Neural cell (in vitro differentiated cells): ENCODE results near the gene NPHP4. TPM values are rescaled to one million over a fixed set of nuclear protein-coding genes. Genes with fewer than 3 reads are reported as not detected.

Source experiments
- H2AFZ ChIP-seq: fragments of 200-600, 300-800 bp; sonication (generic), shearing (Covaris generic); 2 replicates; pipeline ENCODE4 v1.6.0; 2014; ENCODE audit warnings: low read depth, mild to moderate bottlenecking, antibody characterized with exemption, low read length, moderate library complexity
- H3F3A ChIP-seq: fragments of 200-600 bp; shearing (Covaris generic); 2 replicates; pipeline ENCODE4 v1.6.1; 2016; ENCODE audit warnings: mild to moderate bottlenecking, moderate library complexity, mixed read lengths, antibody characterized with exemption, low read length; ENCODE audit not compliant: insufficient read depth, poor library complexity, severe bottlenecking
- H3K27ac ChIP-seq: fragments of 200-600, 300-800 bp; sonication (generic), shearing (Covaris generic); 2 replicates; pipeline ENCODE4 v1.5.1; 2014; ENCODE audit warnings: mild to moderate bottlenecking, low read length, moderate library complexity
- H3K27me3 ChIP-seq: fragments of 300-800, 200-600 bp; sonication (generic), shearing (Covaris generic); 2 replicates; pipeline ENCODE4 v1.6.0; 2014; ENCODE audit warnings: mild to moderate bottlenecking, low read depth, low read length, moderate library complexity; ENCODE audit not compliant: insufficient read depth
- H3K36me3 ChIP-seq: fragments of 300-800, 200-600 bp; sonication (generic), shearing (Covaris generic); 2 replicates; pipeline ENCODE4 v1.5.1; 2014; ENCODE audit warnings: mild to moderate bottlenecking, antibody characterized with exemption, low read length, moderate library complexity; ENCODE audit not compliant: insufficient read depth
- H3K4me2 ChIP-seq: fragments of 300-800, 200-600 bp; sonication (generic), shearing (Covaris generic); 2 replicates; pipeline ENCODE4 v1.6.0; 2014; ENCODE audit warnings: mild to moderate bottlenecking, low read length
- H3K4me3 ChIP-seq: fragments of 300-800, 200-600 bp; sonication (generic), shearing (Covaris generic); 2 replicates; pipeline ENCODE4 v1.5.1; 2014; ENCODE audit warnings: mild to moderate bottlenecking, low read length, moderate library complexity
- H3K79me2 ChIP-seq: fragments of 200-600 bp; shearing (Covaris generic); replicated peaks from 2 replicates; pipeline ENCODE4 v1.6.0; 2014; ENCODE audit warnings: mild to moderate bottlenecking, low read length, moderate library complexity; ENCODE audit not compliant: insufficient read depth
- H3K9ac ChIP-seq: fragments of 300-800, 200-600 bp; sonication (generic), shearing (Covaris generic); 2 replicates; pipeline ENCODE4 v1.6.1; 2016; ENCODE audit warnings: mild to moderate bottlenecking, low read length, mixed read lengths
- H3K9me2 ChIP-seq: fragments of 200-600 bp; shearing (Covaris generic); 2 replicates; pipeline ENCODE4 v1.6.1; 2016; ENCODE audit warnings: mild to moderate bottlenecking, low read length, mixed read lengths; ENCODE audit not compliant: insufficient read depth
- H3K9me3 ChIP-seq: fragments of 200-600, 300-800 bp; sonication (generic), shearing (Covaris generic); 2 replicates; pipeline ENCODE4 v1.6.1; 2016; ENCODE audit warnings: mild to moderate bottlenecking, mixed run types, low read length, moderate library complexity, mixed read lengths
- H4K20me1 ChIP-seq: fragments of 200-600 bp; shearing (Covaris generic); 2 replicates; pipeline ENCODE4 v1.6.1; 2016; ENCODE audit warnings: mild to moderate bottlenecking, mixed run types; ENCODE audit not compliant: insufficient read depth
- CTCF ChIP-seq: fragments of 450-650 bp; IDR thresholded peaks from 2 replicates; pipeline ENCODE4 v1.5.1; 2014; ENCODE audit warnings: antibody characterized with exemption, mild to moderate bottlenecking, moderate library complexity; ENCODE audit not compliant: poor library complexity, severe bottlenecking
- EP300 ChIP-seq: fragments of 450-650 bp; conservative IDR thresholded peaks from 2 replicates; pipeline ENCODE4 v1.6.1; 2014; ENCODE audit warnings: antibody characterized with exemption, mild to moderate bottlenecking, moderate library complexity; ENCODE audit not compliant: poor library complexity, severe bottlenecking
- EZH2 ChIP-seq: fragments of 200-600, 300-800 bp; shearing (Covaris generic), sonication (generic); IDR thresholded peaks from 2 replicates; pipeline ENCODE4 v1.6.1; 2014; ENCODE audit warnings: antibody characterized with exemption, low read length, borderline replicate concordance, mild to moderate bottlenecking; ENCODE audit not compliant: insufficient read depth, poor library complexity, severe bottlenecking
- MXI1 ChIP-seq: fragments of 450-650 bp; conservative IDR thresholded peaks from 2 replicates; pipeline ENCODE4 v1.6.1; 2014; ENCODE audit warnings: antibody characterized with exemption, mild to moderate bottlenecking; ENCODE audit not compliant: poor library complexity, severe bottlenecking
- POLR2AphosphoS5 ChIP-seq: IDR thresholded peaks from 2 replicates; pipeline ENCODE4 v1.6.1; 2012
- RAD21 ChIP-seq: fragments of 450-650 bp; conservative IDR thresholded peaks from 2 replicates; pipeline ENCODE4 v1.6.1; 2014; ENCODE audit warnings: antibody characterized with exemption, mild to moderate bottlenecking, moderate library complexity
- REST ChIP-seq: IDR thresholded peaks from 2 replicates; pipeline ENCODE4 v1.6.1; 2012; ENCODE audit warnings: borderline replicate concordance
- SMC3 ChIP-seq: fragments of 450-650 bp; conservative IDR thresholded peaks from 2 replicates; pipeline ENCODE4 v1.6.1; 2014; ENCODE audit warnings: antibody characterized with exemption, mild to moderate bottlenecking, moderate library complexity; ENCODE audit not compliant: poor library complexity
- TAF1 ChIP-seq: IDR thresholded peaks from 2 replicates; pipeline ENCODE4 v1.6.1; 2012; ENCODE audit warnings: low read depth
- polyA plus RNA-seq: library from polyadenylated mRNA; depleted of rRNA; stranded (reverse); fragments of >200 nt; gene quantifications from 2 replicates; pipeline ENCODE4 v1.2.3, GENCODE V29; 2014

The NPHP4 gene
- polyA plus RNA-seq, 1 donor from 2014 or later: 17.1 TPM

DNA sequence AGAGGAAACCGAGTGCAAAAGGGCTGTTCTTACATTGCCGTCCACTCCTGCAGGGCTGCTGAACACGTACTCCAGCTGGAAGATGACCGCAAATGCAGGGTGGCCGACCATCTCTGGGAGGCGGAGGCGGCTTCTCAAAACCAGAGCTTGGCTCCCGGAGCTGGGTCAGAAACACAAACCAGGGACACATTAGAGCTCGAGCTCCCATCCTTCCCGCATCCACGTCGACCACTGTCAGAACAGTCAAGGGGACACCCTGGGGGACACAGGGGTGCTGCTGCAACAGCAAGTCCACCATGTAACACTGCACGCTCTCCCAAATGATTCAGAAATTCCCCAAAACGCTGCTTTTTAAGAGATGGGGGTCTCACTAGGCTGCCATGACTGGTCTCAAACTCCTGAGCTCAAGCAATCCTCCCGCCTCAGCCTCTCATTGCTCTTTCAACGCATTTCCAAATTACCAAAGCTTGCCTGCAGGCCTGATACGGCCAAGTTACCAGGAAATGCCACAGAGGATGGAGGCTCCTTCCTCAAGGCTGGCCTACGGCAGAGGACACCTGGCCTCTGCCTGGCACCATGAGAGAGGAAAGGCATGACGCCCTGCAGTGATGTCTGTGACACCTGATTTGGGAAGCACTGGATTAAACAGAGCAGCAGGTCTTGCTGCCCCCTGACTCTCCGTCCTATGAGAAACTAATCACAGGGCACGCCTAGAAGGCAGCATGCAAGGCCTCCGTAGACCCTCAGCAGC is 45.0 kb downstream of the NPHP4 start:
- H4K20me1 ChIP-seq: no peaks in the 10 kb centered on the region
- H3K4me2 ChIP-seq: no peak overlapping the region
- H3K79me2 ChIP-seq: no peaks in the 10 kb centered on the region
- no peaks in the 10 kb centered on the region for H3K36me3 ChIP-seq
- no peak overlapping the region for H2AFZ ChIP-seq
- no peaks in the 10 kb centered on the region for H3F3A ChIP-seq
- no peaks in the 10 kb centered on the region for H3K27me3 ChIP-seq
- H3K9me2 ChIP-seq: no peaks in the 10 kb centered on the region
- no peak for TF ChIP-seq TAF1
- no peak for TF ChIP-seq CTCF
- no peak overlapping the region for H3K4me3 ChIP-seq
- H3K9ac ChIP-seq: no peak overlapping the region
- H3K9me3 ChIP-seq: no peaks in the 10 kb centered on the region
- H3K27ac ChIP-seq: no peak overlapping the region

DNA sequence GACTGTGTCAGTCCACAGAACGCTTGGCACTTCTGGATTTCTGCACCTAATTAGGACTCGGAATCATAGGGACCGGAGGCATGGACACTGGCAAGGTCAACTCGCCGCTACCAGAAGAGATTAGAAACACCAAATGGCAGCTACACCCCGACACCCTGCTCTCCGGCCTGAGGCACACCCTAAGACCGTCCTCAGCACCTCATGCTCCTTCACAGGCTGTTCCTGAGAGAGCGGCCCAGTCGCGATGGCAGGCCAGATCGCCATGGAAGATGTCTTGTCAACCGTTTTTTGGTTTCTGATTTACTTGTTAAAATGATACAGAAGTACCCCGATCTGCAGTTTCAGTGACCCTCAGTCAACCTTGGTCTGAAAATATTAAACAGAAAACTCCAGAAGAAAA is 46.8 kb downstream of the NPHP4 start:
- Histone ChIP-seq H4K20me1 (no peaks in the 10 kb centered on the region), H3K36me3 (peaks cover 6% of the 10 kb centered on the region), H3K27ac (no peak overlapping the region), H2AFZ (no peak overlapping the region), H3K4me3 (no peak overlapping the region), H3K79me2 (no peaks in the 10 kb centered on the region), H3K4me2 (no peak overlapping the region), H3K9me2 (no peaks in the 10 kb centered on the region), H3F3A (no peaks in the 10 kb centered on the region), H3K27me3 (no peaks in the 10 kb centered on the region), H3K9ac (no peak overlapping the region), H3K9me3 (no peaks in the 10 kb centered on the region)
- no peak for TF ChIP-seq TAF1

DNA sequence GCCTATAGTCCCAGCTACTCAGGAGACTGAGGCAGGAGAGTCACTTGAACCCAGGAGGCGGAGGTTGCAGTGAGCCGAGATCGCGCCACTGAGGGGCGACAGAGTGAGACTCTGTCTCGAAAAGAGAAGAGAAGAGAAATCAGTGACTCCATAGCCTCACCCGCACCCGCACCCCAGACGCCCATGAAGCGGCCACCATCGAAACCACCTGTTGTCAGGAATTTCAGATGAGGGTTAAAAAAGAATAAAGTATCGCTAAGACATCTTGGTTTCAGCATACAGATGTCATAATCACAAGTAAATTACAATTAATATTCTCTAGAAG is 47.4 kb downstream of the NPHP4 start:
- Histone ChIP-seq H2AFZ (no peak overlapping the region), H3K9ac (no peak overlapping the region), H3K4me3 (no peak overlapping the region), H3K36me3 (peaks cover 6% of the 10 kb centered on the region), H3K27me3 (no peaks in the 10 kb centered on the region), H3K27ac (no peak overlapping the region), H3K79me2 (no peaks in the 10 kb centered on the region), H3K9me3 (no peaks in the 10 kb centered on the region), H3K4me2 (no peak overlapping the region), H3F3A (no peaks in the 10 kb centered on the region), H3K9me2 (no peaks in the 10 kb centered on the region), H4K20me1 (no peaks in the 10 kb centered on the region)
- TF ChIP-seq RAD21 (no peak), EZH2 (no peak), REST (no peak), POLR2AphosphoS5 (no peak), EP300 (no peak), CTCF (no peak), SMC3 (no peak), MXI1 (no peak), TAF1 (no peak)
